Measurements from ENCODE around the gene ST3GAL4. TPM values are rescaled to one million over a fixed set of nuclear protein-coding genes. Genes with fewer than 3 reads are reported as not detected.

ST3GAL4 gene
- total RNA-seq, 1 experiment from 2014 or later = 46.2 TPM

DNA sequence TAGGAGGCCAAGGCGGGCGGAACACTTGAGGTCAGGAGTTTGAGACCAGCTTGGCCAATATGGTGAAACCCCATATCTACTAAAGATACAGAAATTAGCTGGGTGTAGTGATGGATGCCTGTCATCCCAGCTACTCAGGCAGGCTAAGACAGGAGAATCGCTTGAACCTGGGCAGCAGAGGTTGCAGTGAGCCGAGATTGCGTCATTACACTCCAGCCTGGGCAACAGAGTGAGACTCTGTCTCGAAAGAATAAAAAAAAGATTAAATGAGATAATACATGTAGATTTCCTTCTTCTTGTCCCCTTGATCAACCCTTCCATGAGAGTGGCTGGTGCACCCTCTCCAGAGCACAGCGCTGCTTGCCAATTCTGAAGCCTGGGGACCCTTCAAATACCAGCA lies 106.9 kb downstream of the ST3GAL4 start:
- H2AFZ ChIP-seq = no peak overlapping the region
- H4K20me1 ChIP-seq (ENCODE audit: insufficient read depth) = no peaks in the 10 kb centered on the region
- BruUV-seq (replicated peaks) = no TSS peak
- CTCF ChIA-PET = no interaction called here
- no peak overlapping the region for H3K27ac ChIP-seq
- no peak overlapping the region for H3K4me3 ChIP-seq
- no peaks in the 10 kb centered on the region for H3K36me3 ChIP-seq (ENCODE audit: low read depth)
- no peaks in the 10 kb centered on the region for H3K9me2 ChIP-seq (ENCODE audit: insufficient read depth)
- no peaks in the 10 kb centered on the region for H3K4me1 ChIP-seq (replicated peaks; ENCODE audit: insufficient read depth)
- H3K79me2 ChIP-seq (ENCODE audit: low read depth) = no peaks in the 10 kb centered on the region
- no peaks in the 10 kb centered on the region for H3K9me3 ChIP-seq (ENCODE audit: insufficient read depth, low read depth)
- H3F3A ChIP-seq (ENCODE audit: insufficient read depth, low read depth) = no peaks in the 10 kb centered on the region
- no peak for DNase-seq
- intact Hi-C loops (cut with micrococcal nuclease; ENCODE audit: unreplicated experiment) = no loop called here
- TF ChIP-seq EZH2 (IDR thresholded peaks at IDR 0.05; ENCODE audit: low read depth) = no peak
- TF ChIP-seq, protein P1, sequence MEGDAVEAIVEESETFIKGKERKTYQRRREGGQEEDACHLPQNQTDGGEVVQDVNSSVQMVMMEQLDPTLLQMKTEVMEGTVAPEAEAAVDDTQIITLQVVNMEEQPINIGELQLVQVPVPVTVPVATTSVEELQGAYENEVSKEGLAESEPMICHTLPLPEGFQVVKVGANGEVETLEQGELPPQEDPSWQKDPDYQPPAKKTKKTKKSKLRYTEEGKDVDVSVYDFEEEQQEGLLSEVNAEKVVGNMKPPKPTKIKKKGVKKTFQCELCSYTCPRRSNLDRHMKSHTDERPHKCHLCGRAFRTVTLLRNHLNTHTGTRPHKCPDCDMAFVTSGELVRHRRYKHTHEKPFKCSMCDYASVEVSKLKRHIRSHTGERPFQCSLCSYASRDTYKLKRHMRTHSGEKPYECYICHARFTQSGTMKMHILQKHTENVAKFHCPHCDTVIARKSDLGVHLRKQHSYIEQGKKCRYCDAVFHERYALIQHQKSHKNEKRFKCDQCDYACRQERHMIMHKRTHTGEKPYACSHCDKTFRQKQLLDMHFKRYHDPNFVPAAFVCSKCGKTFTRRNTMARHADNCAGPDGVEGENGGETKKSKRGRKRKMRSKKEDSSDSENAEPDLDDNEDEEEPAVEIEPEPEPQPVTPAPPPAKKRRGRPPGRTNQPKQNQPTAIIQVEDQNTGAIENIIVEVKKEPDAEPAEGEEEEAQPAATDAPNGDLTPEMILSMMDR (conservative IDR thresholded peaks at IDR 0.05) = no peak
- peaks cover 54% of the 10 kb centered on the region for H3K27me3 ChIP-seq (ENCODE audit: insufficient read depth, low read depth)
- POLR2A ChIA-PET (ENCODE audit: unreplicated experiment) = no interaction called here
- H3K4me2 ChIP-seq = no peak overlapping the region

Other genes starting within 250 kb of the ST3GAL4 start
- 25.1 and 26.0 TPM in 2 replicates for gene RPUSD4, start 144.0 kb upstream of the ST3GAL4 start, total RNA-seq (2021)
- gene FAM118B, start 143.9 kb upstream of the ST3GAL4 start, total RNA-seq (2021) = 12.5 and 13.1 TPM in 2 replicates
- gene SRPRA, start 86.8 kb upstream of the ST3GAL4 start, total RNA-seq (2021) = 53.3 and 57.1 TPM in 2 replicates
- gene FOXRED1, start 86.5 kb upstream of the ST3GAL4 start, total RNA-seq (2021) = 40.4 and 43.2 TPM in 2 replicates
- 9.6 and 12.7 TPM in 2 replicates for gene TIRAP, start 72.6 kb upstream of the ST3GAL4 start, total RNA-seq (2021)
- gene DCPS, start 51.6 kb upstream of the ST3GAL4 start, total RNA-seq (2021) = 23.8 and 27.2 TPM in 2 replicates

Measured in PC-9 (cell line).